SK-N-SH (cell line): Measurements from ENCODE around the gene DEPDC5.

Experiments used
- EP300 ChIP-seq, 2 experiments: IDR thresholded peaks; 2 replicates each; pipeline versions ENCODE4 v1.4.0 to v1.6.1; 2012; ENCODE audit warnings: borderline replicate concordance in 1 of 2, low read depth in 1 of 2, low read length in 1 of 2
- EZH2phosphoT487 ChIP-seq: fragments of 200-600 bp; sonication (generic); IDR thresholded peaks from 2 replicates; pipeline ENCODE4 v1.6.1; 2017; ENCODE audit warnings: low read depth, mixed run types, mild to moderate bottlenecking, antibody characterized with exemption, moderate library complexity, borderline replicate concordance
- POLR2AphosphoS5 ChIP-seq: IDR thresholded peaks from 2 replicates; pipeline ENCODE4 v1.6.1; 2012; ENCODE audit warnings: low read depth, low read length
- RAD21 ChIP-seq: IDR thresholded peaks from 2 replicates; pipeline ENCODE4 v1.6.1; 2012; ENCODE audit warnings: mild to moderate bottlenecking, low read length
- TAF1 ChIP-seq: IDR thresholded peaks from 2 replicates; pipeline ENCODE4 v1.6.1; 2012; ENCODE audit warnings: low read depth, mild to moderate bottlenecking, low read length, moderate library complexity, borderline replicate concordance
- YY1 ChIP-seq: IDR thresholded peaks from 2 replicates; pipeline ENCODE4 v1.4.0; 2012; ENCODE audit warnings: low read depth, mild to moderate bottlenecking
- TF ChIP-seq, protein P1 (sequence below): fragments of 200-600 bp; sonication (generic); IDR thresholded peaks from 2 replicates; pipeline ENCODE4 v1.6.1; 2017; ENCODE audit warnings: antibody characterized with exemption, mild to moderate bottlenecking, moderate library complexity
- TF ChIP-seq, protein P2 (sequence below): IDR thresholded peaks from 2 replicates; pipeline ENCODE4 v1.4.0; 2012; ENCODE audit warnings: low read depth, borderline replicate concordance
- TF ChIP-seq, protein P3 (sequence below): IDR thresholded peaks from 2 replicates; pipeline ENCODE4 v1.4.0; 2012; ENCODE audit warnings: low read depth

DNA sequence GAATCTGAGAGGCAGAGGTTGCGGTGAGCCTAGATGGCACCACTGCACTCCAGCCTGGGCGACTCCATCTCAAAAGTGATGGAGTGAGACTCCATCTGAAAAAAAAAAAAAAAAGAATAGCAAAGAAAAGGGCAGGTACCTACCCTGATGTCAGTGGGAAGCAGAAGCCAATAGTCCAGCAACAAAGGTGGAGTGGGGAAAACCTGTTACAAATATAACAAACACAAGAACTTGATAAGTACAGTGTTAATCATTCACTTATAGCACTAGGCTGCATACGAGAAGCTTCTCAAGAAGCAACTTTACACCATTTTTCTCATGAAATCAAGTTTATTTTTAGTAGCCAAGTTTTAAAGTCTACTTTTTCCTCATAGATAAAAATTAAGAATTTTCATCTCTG, 128.0 kb downstream of the DEPDC5 start:
- TF ChIP-seq, protein P1, sequence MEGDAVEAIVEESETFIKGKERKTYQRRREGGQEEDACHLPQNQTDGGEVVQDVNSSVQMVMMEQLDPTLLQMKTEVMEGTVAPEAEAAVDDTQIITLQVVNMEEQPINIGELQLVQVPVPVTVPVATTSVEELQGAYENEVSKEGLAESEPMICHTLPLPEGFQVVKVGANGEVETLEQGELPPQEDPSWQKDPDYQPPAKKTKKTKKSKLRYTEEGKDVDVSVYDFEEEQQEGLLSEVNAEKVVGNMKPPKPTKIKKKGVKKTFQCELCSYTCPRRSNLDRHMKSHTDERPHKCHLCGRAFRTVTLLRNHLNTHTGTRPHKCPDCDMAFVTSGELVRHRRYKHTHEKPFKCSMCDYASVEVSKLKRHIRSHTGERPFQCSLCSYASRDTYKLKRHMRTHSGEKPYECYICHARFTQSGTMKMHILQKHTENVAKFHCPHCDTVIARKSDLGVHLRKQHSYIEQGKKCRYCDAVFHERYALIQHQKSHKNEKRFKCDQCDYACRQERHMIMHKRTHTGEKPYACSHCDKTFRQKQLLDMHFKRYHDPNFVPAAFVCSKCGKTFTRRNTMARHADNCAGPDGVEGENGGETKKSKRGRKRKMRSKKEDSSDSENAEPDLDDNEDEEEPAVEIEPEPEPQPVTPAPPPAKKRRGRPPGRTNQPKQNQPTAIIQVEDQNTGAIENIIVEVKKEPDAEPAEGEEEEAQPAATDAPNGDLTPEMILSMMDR: no peak
- TF ChIP-seq EZH2phosphoT487 (no peak), RAD21 (no peak), EP300 (IDR thresholded peaks at IDR 0.05; ENCODE audit: borderline replicate concordance in 1 of 2, low read depth in 1 of 2, low read length in 1 of 2) (no peak), YY1 (no peak), TAF1 (no peak), POLR2AphosphoS5 (no peak)
- TF ChIP-seq, protein P2, sequence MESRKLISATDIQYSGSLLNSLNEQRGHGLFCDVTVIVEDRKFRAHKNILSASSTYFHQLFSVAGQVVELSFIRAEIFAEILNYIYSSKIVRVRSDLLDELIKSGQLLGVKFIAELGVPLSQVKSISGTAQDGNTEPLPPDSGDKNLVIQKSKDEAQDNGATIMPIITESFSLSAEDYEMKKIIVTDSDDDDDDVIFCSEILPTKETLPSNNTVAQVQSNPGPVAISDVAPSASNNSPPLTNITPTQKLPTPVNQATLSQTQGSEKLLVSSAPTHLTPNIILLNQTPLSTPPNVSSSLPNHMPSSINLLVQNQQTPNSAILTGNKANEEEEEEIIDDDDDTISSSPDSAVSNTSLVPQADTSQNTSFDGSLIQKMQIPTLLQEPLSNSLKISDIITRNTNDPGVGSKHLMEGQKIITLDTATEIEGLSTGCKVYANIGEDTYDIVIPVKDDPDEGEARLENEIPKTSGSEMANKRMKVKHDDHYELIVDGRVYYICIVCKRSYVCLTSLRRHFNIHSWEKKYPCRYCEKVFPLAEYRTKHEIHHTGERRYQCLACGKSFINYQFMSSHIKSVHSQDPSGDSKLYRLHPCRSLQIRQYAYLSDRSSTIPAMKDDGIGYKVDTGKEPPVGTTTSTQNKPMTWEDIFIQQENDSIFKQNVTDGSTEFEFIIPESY: no peak
- TF ChIP-seq, protein P3, sequence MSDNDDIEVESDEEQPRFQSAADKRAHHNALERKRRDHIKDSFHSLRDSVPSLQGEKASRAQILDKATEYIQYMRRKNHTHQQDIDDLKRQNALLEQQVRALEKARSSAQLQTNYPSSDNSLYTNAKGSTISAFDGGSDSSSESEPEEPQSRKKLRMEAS: no peak
